DND-41 (cell line): ENCODE data around the gene MYH16.
"Not testable (repeated sequence)": the region's sequence is repeated elsewhere in the genome, so short reads cannot be mapped to it uniquely, and the experiment has no call there.

Experiments used
- ATAC-seq: fragments of 200-7000 bp; cut with Tn5 transposase; 3 replicates; pipeline ENCODE4 v1.9.1; 2021; ENCODE audit warnings: low read depth; ENCODE audit not compliant: insufficient read depth
- DNase-seq: peaks from one replicate; pipeline ENCODE4 v3.0.0-alpha.2; 2020
- H2AFZ ChIP-seq: 2 replicates; pipeline ENCODE4 v1.6.0; 2012; ENCODE audit warnings: low read depth, low read length
- H3K27ac ChIP-seq: 2 replicates; pipeline ENCODE4 v1.5.1; 2012; ENCODE audit warnings: low read length, inconsistent platforms
- H3K27me3 ChIP-seq: fragments of 200-600 bp; sonication (generic); 2 replicates; pipeline ENCODE4 v1.6.0; 2012; ENCODE audit warnings: low read length, mild to moderate bottlenecking, inconsistent platforms; ENCODE audit not compliant: insufficient read depth, poor library complexity
- H3K36me3 ChIP-seq: 2 replicates; pipeline ENCODE4 v1.5.1; 2012; ENCODE audit warnings: low read length, inconsistent platforms; ENCODE audit not compliant: insufficient read depth
- H3K4me1 ChIP-seq: 2 replicates; pipeline ENCODE4 v1.5.1; 2012; ENCODE audit warnings: mild to moderate bottlenecking, low read length; ENCODE audit not compliant: insufficient read depth
- H3K4me2 ChIP-seq: 2 replicates; pipeline ENCODE4 v1.6.0; 2012; ENCODE audit warnings: mild to moderate bottlenecking, moderate library complexity, low read length, inconsistent platforms; ENCODE audit not compliant: insufficient read depth
- H3K4me3 ChIP-seq, 2 experiments: fragments of 200-600 bp in 1 of 2; shearing (Covaris generic) in 1 of 2; 2 replicates each; pipeline ENCODE4 v1.5.1; 2012 to 2016; ENCODE audit warnings: inconsistent platforms in 2 of 2, low read length in 2 of 2, mild to moderate bottlenecking in 2 of 2, low read depth in 1 of 2, moderate library complexity in 1 of 2
- H3K79me2 ChIP-seq: 2 replicates; pipeline ENCODE4 v1.6.0; 2012; ENCODE audit warnings: low read length, inconsistent platforms; ENCODE audit not compliant: insufficient read depth
- H3K9ac ChIP-seq: 2 replicates; pipeline ENCODE4 v1.6.0; 2012; ENCODE audit warnings: low read depth, mild to moderate bottlenecking, inconsistent platforms, low read length, moderate library complexity
- H3K9me3 ChIP-seq: 2 replicates; pipeline ENCODE4 v1.5.1; 2012; ENCODE audit warnings: low read length, moderate library complexity, mild to moderate bottlenecking, inconsistent platforms; ENCODE audit not compliant: insufficient read depth, severe bottlenecking
- H4K20me1 ChIP-seq: 2 replicates; pipeline ENCODE4 v1.6.0; 2012; ENCODE audit warnings: low read length; ENCODE audit not compliant: insufficient read depth
- EZH2 ChIP-seq: IDR thresholded peaks from 3 replicates; pipeline ENCODE4 v1.6.1; 2012; ENCODE audit warnings: borderline replicate concordance, low read depth, mild to moderate bottlenecking, moderate library complexity, low read length, inconsistent platforms; ENCODE audit not compliant: severe bottlenecking
- TF ChIP-seq, protein P1 (sequence below): IDR thresholded peaks from 2 replicates; pipeline ENCODE4 v1.5.1; 2012; ENCODE audit warnings: borderline replicate concordance, low read length, moderate library complexity, mild to moderate bottlenecking; ENCODE audit not compliant: poor library complexity, severe bottlenecking; ENCODE audit errors: extremely low read depth

Gene MYH16

GRCh38 chr7:99325592-99326407, 53.2 kb downstream of the MYH16 start, which contains the start of gene ARPC1A:
Gene ARPC1A (plus strand): TSS chr7:99325898. CDS start chr7:99333354, 7,456 bp downstream.
- Histone ChIP-seq H4K20me1 (peaks cover 37% of the 10 kb centered on the region), H3K4me3 (peak within 1 kb of the TSS; percentile 65 to 97), H3K4me2 (peak within 1 kb of the TSS; percentile 87), H3K9ac (peak within 1 kb of the TSS; percentile 95), H3K9me3 (no peaks in the 10 kb centered on the region), H3K27me3 (no peaks in the 10 kb centered on the region), H3K36me3 (peaks cover 12% of the 10 kb centered on the region), H3K4me1 (peaks cover 45% of the 10 kb centered on the region), H3K27ac (peak within 1 kb of the TSS; percentile 97), H3K79me2 (peaks cover 59% of the 10 kb centered on the region), H2AFZ (peak within 1 kb of the TSS; percentile 99)
- DNase-seq (peak; percentile 92), ATAC-seq (peak; percentile 95)
- TF ChIP-seq EZH2, result no peak
- TF ChIP-seq, protein P1, sequence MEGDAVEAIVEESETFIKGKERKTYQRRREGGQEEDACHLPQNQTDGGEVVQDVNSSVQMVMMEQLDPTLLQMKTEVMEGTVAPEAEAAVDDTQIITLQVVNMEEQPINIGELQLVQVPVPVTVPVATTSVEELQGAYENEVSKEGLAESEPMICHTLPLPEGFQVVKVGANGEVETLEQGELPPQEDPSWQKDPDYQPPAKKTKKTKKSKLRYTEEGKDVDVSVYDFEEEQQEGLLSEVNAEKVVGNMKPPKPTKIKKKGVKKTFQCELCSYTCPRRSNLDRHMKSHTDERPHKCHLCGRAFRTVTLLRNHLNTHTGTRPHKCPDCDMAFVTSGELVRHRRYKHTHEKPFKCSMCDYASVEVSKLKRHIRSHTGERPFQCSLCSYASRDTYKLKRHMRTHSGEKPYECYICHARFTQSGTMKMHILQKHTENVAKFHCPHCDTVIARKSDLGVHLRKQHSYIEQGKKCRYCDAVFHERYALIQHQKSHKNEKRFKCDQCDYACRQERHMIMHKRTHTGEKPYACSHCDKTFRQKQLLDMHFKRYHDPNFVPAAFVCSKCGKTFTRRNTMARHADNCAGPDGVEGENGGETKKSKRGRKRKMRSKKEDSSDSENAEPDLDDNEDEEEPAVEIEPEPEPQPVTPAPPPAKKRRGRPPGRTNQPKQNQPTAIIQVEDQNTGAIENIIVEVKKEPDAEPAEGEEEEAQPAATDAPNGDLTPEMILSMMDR, result no peak

DNA sequence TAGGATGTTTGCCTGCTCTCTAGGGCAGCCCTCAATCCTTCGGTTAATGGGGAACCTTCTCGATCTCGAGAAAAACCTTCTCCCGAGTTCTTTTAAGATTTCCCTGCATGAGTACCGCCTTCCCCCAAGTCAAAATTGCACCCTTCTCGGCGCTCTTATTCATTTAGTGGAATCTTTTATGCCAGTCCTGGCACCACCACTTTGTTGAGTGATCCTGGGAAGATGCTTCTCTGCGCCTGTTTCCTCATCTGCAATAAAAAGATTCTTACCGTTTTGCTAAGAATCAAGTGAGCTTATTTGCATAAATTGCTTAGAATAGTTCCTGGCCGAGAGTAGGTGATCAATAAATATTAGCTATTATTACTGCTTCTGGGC, 53.8 kb downstream of the MYH16 start:
- Histone ChIP-seq H3K27me3 (no peaks in the 10 kb centered on the region), H3K79me2 (peaks cover 65% of the 10 kb centered on the region), H3K4me3 (peak overlapping the region; percentile 65 to 97), H3K4me1 (peaks cover 45% of the 10 kb centered on the region), H3K9me3 (no peaks in the 10 kb centered on the region), H4K20me1 (peaks cover 42% of the 10 kb centered on the region), H2AFZ (peak overlapping the region; percentile 86), H3K27ac (peak overlapping the region; percentile 97), H3K4me2 (peak overlapping the region; percentile 87), H3K36me3 (peaks cover 17% of the 10 kb centered on the region), H3K9ac (peak overlapping the region; percentile 95)
- DNase-seq (no peak), ATAC-seq (no peak)
- TF ChIP-seq EZH2, result no peak
- TF ChIP-seq, protein P1, result no peak

DNA sequence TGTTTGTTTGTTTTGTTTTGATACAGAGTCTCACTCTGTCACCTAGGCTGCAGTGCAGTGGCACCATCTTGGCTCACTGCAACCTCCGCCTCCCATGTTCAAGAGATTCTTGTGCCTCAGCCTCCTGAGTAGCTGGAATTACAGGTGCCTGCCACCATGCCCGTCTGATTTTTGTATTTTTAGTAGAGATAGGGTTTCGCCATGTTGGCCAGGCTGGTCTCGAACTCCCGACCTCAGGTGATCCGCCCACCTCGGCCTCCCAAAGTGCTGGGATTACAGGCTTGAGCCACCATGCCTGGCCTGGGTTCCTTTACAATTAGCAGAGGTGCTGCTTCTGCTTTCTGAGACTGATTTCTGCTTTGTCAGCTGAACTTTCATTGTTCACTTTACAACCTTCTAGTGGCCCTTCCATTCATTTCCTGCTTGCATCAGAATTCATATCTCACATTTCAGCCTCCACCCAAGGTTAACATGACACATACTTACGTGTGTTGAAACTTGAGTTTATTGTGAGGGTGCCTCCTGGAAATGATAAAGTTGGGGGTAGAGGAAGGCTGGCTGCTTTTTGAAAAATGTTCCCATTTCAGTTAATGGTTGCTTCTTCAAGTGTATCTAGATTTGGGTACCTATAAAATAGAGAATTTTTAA, 57.8 kb downstream of the MYH16 start:
- H3K9me3 ChIP-seq, DNase-seq, H2AFZ ChIP-seq, H3K27me3 ChIP-seq, ATAC-seq, H3K27ac ChIP-seq, H3K4me3 ChIP-seq, H3K4me2 ChIP-seq, H3K9ac ChIP-seq: not testable (repeated sequence)
- Histone ChIP-seq H3K36me3 (peaks cover 47% of the 10 kb centered on the region), H3K79me2 (peaks cover 92% of the 10 kb centered on the region), H3K4me1 (peaks cover 32% of the 10 kb centered on the region), H4K20me1 (peaks cover 55% of the 10 kb centered on the region)

DNA sequence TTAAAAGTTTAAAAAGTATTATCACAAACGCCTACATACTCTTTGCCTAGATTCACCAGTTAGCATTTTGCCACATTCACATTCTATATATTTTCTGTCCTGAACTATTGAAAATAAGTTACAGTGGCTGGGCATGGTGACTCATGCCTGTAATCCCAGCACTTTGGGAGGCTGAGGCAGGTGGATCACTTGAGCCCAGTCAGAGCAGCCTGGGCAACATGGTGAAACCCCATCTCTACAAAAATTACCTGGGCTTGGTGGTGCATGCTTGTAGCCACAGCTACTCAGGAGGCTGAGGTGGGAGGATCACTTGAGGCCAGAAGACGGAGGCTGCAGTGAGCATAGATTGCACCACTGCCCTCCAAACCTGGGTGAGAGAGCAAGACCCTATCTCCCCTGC, 58.4 kb downstream of the MYH16 start:
- no peak overlapping the region for H3K9ac ChIP-seq
- H3K9me3 ChIP-seq, result no peaks in the 10 kb centered on the region
- H3K4me1 ChIP-seq, result peaks cover 32% of the 10 kb centered on the region
- DNase-seq (no peak), ATAC-seq (no peak)
- no peak overlapping the region for H3K4me3 ChIP-seq
- no peak overlapping the region for H3K27ac ChIP-seq
- peaks cover 51% of the 10 kb centered on the region for H3K36me3 ChIP-seq
- no peak overlapping the region for H3K4me2 ChIP-seq
- H2AFZ ChIP-seq, result no peak overlapping the region
- H3K79me2 ChIP-seq, result peaks cover 92% of the 10 kb centered on the region
- no peaks in the 10 kb centered on the region for H3K27me3 ChIP-seq
- H4K20me1 ChIP-seq, result peaks cover 55% of the 10 kb centered on the region
- TF ChIP-seq, protein P1, result no peak
- TF ChIP-seq EZH2, result no peak
